Smooth muscle cell (in vitro differentiated cells): ENCODE measurements around the gene CLIC3. TPM values are rescaled to one million over a fixed set of nuclear protein-coding genes. Genes with fewer than 3 reads are reported as not detected.

Experiments used
- DNase-seq: peaks from one replicate; lab custom pipeline; 2025; ENCODE audit not compliant: unreplicated experiment; lab: John Stamatoyannopoulos, UW
- H2AFZ ChIP-seq: fragments of 200-600 bp; sonication (generic); 2 replicates; pipeline ENCODE4 v1.6.0; 2016; ENCODE audit warnings: antibody characterized with exemption, low read depth, mild to moderate bottlenecking
- H3F3A ChIP-seq: fragments of 200-600 bp; sonication (generic); 2 replicates; pipeline ENCODE4 v1.6.0; 2017; ENCODE audit warnings: antibody characterized with exemption, low read depth
- H3K27ac ChIP-seq: fragments of 200-600 bp; sonication (generic); 2 replicates; pipeline ENCODE4 v1.5.1; 2016; ENCODE audit warnings: low read depth, mild to moderate bottlenecking
- H3K27me3 ChIP-seq: fragments of 200-600 bp; sonication (generic); 2 replicates; pipeline ENCODE4 v1.6.1; 2016; ENCODE audit warnings: low read depth, mild to moderate bottlenecking
- H3K36me3 ChIP-seq: fragments of 200-600 bp; sonication (generic); 2 replicates; pipeline ENCODE4 v1.5.1; 2016; ENCODE audit warnings: low read depth
- H3K4me1 ChIP-seq: fragments of 200-600 bp; sonication (generic); 2 replicates; pipeline ENCODE4 v1.5.1; 2016; ENCODE audit warnings: low read depth
- H3K4me2 ChIP-seq: fragments of 200-600 bp; sonication (generic); 2 replicates; pipeline ENCODE4 v1.6.0; 2016; ENCODE audit warnings: mild to moderate bottlenecking
- H3K4me3 ChIP-seq: fragments of 200-600 bp; sonication (generic); 2 replicates; pipeline ENCODE4 v1.5.1; 2016; ENCODE audit warnings: mild to moderate bottlenecking
- H3K79me2 ChIP-seq: fragments of 200-600 bp; sonication (generic); 2 replicates; pipeline ENCODE4 v1.6.0; 2016; ENCODE audit warnings: low read depth, mild to moderate bottlenecking
- H3K9ac ChIP-seq: fragments of 200-600 bp; sonication (generic); 2 replicates; pipeline ENCODE4 v1.6.0; 2016; ENCODE audit warnings: low read depth
- H3K9me3 ChIP-seq: fragments of 200-600 bp; sonication (generic); replicated peaks from 2 replicates; pipeline ENCODE4 v1.5.1; 2016; ENCODE audit warnings: low read depth
- H4K20me1 ChIP-seq: fragments of 200-600 bp; sonication (generic); 2 replicates; pipeline ENCODE4 v1.6.0; 2016; ENCODE audit warnings: low read depth
- CTCF ChIP-seq: fragments of 200-600 bp; sonication (generic); IDR thresholded peaks from 2 replicates; pipeline ENCODE4 v1.5.1; 2017; ENCODE audit warnings: borderline replicate concordance, mild to moderate bottlenecking, antibody characterized with exemption; ENCODE audit not compliant: insufficient read depth, poor library complexity, severe bottlenecking
- WGBS: methylation state at CpG from one replicate; pipeline ENCODE4 v1.1.7; 2016; ENCODE audit warnings: low lambda C conversion rate; 5-methylcytosine and 5-hydroxymethylcytosine counted together
- polyA plus RNA-seq: library from polyadenylated mRNA; unstranded; fragments of >200 nt; fragmentation: Nextera tagmentation; extraction: Ambion mirVana; gene quantifications from 2 replicates; pipeline ENCODE4 v1.2.1, GENCODE V29; 2016
- total RNA-seq: library from RNA; depleted of rRNA; stranded (reverse); fragments of >200 nt; gene quantifications from 2 replicates; pipeline ENCODE4 v1.2.3, GENCODE V29; 2014

The CLIC3 gene
- total and polyA plus RNA-seq, 2 experiments from 2014 or later = 36.8 to 43.9 TPM

- H4K20me1 ChIP-seq = peaks cover 9% of the 10 kb centered on the region
- H3K9me3 ChIP-seq = no peaks in the 10 kb centered on the region
- 76% methylated on average over 14 of the region's 14 CpGs for WGBS
- H3K79me2 ChIP-seq = no peaks in the 10 kb centered on the region
- no peaks in the 10 kb centered on the region for H3F3A ChIP-seq
- H3K4me2 ChIP-seq = no peak overlapping the region
- peak; percentile 8 for TF ChIP-seq CTCF
- H3K4me1 ChIP-seq = peaks cover 4% of the 10 kb centered on the region
- no peak overlapping the region for H3K4me3 ChIP-seq
- H3K27me3 ChIP-seq = no peaks in the 10 kb centered on the region
- H3K9ac ChIP-seq = no peak overlapping the region
- no peaks in the 10 kb centered on the region for H3K36me3 ChIP-seq
- no peak overlapping the region for H2AFZ ChIP-seq
- no peak for DNase-seq
- no peak overlapping the region for H3K27ac ChIP-seq
Measured at GRCh38 chr9:136975644-136976043, 20.7 kb downstream of the CLIC3 start.

- Histone ChIP-seq H3F3A (no peaks in the 10 kb centered on the region), H3K36me3 (no peaks in the 10 kb centered on the region), H3K9me3 (no peaks in the 10 kb centered on the region), H3K79me2 (no peaks in the 10 kb centered on the region), H2AFZ (no peak overlapping the region), H3K9ac (no peak overlapping the region), H3K4me3 (no peak overlapping the region), H3K27ac (no peak overlapping the region), H4K20me1 (peaks cover 9% of the 10 kb centered on the region), H3K4me2 (no peak overlapping the region), H3K4me1 (peaks cover 4% of the 10 kb centered on the region), H3K27me3 (no peaks in the 10 kb centered on the region)
- DNase-seq = no peak
- no peak for TF ChIP-seq CTCF
- 87% methylated on average over 15 of the region's 15 CpGs for WGBS
Measured at GRCh38 chr9:136974817-136975535, 21.4 kb downstream of the CLIC3 start.

GRCh38 chr9:136973618-136974617 is 22.4 kb downstream of the CLIC3 start:
- no peak overlapping the region for H3K27ac ChIP-seq
- H3F3A ChIP-seq = no peaks in the 10 kb centered on the region
- peaks cover 4% of the 10 kb centered on the region for H3K4me1 ChIP-seq
- H3K4me3 ChIP-seq = no peak overlapping the region
- WGBS = 94% methylated on average over 28 of the region's 29 CpGs
- no peaks in the 10 kb centered on the region for H3K36me3 ChIP-seq
- no peak overlapping the region for H2AFZ ChIP-seq
- H3K79me2 ChIP-seq = no peaks in the 10 kb centered on the region
- no peak for TF ChIP-seq CTCF
- H3K9me3 ChIP-seq = no peaks in the 10 kb centered on the region
- H3K4me2 ChIP-seq = no peak overlapping the region
- DNase-seq = no peak
- H4K20me1 ChIP-seq = peaks cover under 1% of the 10 kb centered on the region
- no peak overlapping the region for H3K9ac ChIP-seq
- no peaks in the 10 kb centered on the region for H3K27me3 ChIP-seq
